Measurements from ENCODE around the gene WDR73. TPM values are rescaled to one million over a fixed set of nuclear protein-coding genes. Genes with fewer than 3 reads are reported as not detected.

WDR73 gene
- total and polyA plus RNA-seq, 9 of the 15 experiments (the other 6 are each of a cell fraction or from before 2014, with no cell fraction given), result 9.2 to 25.4 (median 21.7) TPM

DNA sequence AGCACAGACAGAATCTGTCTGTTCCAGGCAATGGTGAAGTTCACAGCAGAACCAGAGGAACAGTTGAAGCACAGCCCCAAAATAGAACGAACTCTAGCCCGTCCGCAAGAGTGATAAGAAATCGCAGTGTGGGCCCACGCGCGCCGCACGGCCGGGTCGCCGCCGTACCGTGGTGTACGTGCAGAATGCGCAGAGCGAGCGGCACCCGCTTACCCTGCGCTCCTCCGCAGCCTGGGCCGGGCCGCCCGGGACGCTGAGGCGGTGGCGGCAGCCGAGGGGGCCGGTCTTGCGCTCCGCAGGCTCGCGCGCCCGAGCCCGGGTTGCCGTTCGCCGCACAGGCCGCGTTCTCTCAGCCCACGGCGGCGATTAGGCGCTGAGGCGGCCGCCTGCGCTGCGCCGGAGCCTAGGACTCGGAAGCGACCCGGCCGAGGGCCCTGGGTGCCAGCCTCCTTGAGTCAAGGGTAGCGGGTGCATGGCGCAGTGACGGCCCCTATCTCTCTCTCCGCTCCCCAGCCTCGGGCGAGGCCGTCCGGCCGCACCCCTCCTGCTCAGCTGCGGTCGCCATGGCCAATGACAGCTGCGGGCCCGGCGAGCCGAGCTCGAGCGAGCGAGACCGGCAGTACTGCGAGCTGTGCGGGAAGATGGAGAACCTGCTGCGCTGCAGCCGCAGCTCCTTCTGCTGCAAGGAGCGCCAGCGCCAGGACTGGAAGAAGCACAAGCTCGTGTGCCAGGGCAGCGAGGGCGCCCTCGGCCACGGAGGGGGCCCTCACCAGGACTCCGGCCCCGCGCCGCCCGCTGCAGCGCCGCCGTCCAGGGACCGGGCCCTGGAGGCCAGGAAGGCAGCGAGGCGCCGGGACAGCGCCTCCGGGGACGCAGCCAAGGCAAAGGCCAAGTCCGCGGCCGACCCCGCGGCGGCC lies 20.5 kb downstream of the WDR73 start (continued):
- TF ChIP-seq, protein P1, sequence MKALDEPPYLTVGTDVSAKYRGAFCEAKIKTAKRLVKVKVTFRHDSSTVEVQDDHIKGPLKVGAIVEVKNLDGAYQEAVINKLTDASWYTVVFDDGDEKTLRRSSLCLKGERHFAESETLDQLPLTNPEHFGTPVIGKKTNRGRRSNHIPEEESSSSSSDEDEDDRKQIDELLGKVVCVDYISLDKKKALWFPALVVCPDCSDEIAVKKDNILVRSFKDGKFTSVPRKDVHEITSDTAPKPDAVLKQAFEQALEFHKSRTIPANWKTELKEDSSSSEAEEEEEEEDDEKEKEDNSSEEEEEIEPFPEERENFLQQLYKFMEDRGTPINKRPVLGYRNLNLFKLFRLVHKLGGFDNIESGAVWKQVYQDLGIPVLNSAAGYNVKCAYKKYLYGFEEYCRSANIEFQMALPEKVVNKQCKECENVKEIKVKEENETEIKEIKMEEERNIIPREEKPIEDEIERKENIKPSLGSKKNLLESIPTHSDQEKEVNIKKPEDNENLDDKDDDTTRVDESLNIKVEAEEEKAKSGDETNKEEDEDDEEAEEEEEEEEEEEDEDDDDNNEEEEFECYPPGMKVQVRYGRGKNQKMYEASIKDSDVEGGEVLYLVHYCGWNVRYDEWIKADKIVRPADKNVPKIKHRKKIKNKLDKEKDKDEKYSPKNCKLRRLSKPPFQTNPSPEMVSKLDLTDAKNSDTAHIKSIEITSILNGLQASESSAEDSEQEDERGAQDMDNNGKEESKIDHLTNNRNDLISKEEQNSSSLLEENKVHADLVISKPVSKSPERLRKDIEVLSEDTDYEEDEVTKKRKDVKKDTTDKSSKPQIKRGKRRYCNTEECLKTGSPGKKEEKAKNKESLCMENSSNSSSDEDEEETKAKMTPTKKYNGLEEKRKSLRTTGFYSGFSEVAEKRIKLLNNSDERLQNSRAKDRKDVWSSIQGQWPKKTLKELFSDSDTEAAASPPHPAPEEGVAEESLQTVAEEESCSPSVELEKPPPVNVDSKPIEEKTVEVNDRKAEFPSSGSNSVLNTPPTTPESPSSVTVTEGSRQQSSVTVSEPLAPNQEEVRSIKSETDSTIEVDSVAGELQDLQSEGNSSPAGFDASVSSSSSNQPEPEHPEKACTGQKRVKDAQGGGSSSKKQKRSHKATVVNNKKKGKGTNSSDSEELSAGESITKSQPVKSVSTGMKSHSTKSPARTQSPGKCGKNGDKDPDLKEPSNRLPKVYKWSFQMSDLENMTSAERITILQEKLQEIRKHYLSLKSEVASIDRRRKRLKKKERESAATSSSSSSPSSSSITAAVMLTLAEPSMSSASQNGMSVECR (CRISPR knock-in tag; IDR thresholded peaks at IDR 0.05), result peak; percentile 78
- TF ChIP-seq, protein P2, sequence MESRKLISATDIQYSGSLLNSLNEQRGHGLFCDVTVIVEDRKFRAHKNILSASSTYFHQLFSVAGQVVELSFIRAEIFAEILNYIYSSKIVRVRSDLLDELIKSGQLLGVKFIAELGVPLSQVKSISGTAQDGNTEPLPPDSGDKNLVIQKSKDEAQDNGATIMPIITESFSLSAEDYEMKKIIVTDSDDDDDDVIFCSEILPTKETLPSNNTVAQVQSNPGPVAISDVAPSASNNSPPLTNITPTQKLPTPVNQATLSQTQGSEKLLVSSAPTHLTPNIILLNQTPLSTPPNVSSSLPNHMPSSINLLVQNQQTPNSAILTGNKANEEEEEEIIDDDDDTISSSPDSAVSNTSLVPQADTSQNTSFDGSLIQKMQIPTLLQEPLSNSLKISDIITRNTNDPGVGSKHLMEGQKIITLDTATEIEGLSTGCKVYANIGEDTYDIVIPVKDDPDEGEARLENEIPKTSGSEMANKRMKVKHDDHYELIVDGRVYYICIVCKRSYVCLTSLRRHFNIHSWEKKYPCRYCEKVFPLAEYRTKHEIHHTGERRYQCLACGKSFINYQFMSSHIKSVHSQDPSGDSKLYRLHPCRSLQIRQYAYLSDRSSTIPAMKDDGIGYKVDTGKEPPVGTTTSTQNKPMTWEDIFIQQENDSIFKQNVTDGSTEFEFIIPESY (CRISPR knock-in tag; IDR thresholded peaks at IDR 0.05), result peak; percentile 23; the same call in 1 of the 2 replicates
- TF ChIP-seq NONO (IDR thresholded peaks at IDR 0.05; ENCODE audit: low read depth in 2 of 2, low read length in 1 of 2) (peak in 1 of 2 experiments; percentile 44; a peak in 2 of 4 replicates), HMG20B (CRISPR knock-in tag; IDR thresholded peaks at IDR 0.05) (no peak), SMAD1 (IDR thresholded peaks at IDR 0.05; ENCODE audit: low read depth, low read length, partially characterized antibody) (no peak), RAD21 (CRISPR knock-in tag; conservative IDR thresholded peaks at IDR 0.05 in 1 of 2, IDR thresholded peaks at IDR 0.05 in 1 of 2) (no peak), L3MBTL2 (IDR thresholded peaks at IDR 0.05) (peak; percentile 30; the same call in 1 of the 2 replicates), TEAD4 (IDR thresholded peaks at IDR 0.05; ENCODE audit: low read length) (peak; percentile 6; the same call in 1 of the 2 replicates), TEAD4 (CRISPR knock-in tag; IDR thresholded peaks at IDR 0.05; ENCODE audit: borderline replicate concordance) (no peak), HNRNPL (IDR thresholded peaks at IDR 0.05; ENCODE audit: low read depth, low read length) (peak; percentile 36; the same call in 1 of the 2 replicates), POLR2AphosphoS2 (IDR thresholded peaks at IDR 0.05; ENCODE audit: low read length) (no peak), COPS2 (conservative IDR thresholded peaks at IDR 0.05) (no peak), HMG20A (CRISPR knock-in tag; conservative IDR thresholded peaks at IDR 0.05) (no peak), HNRNPH1 (optimal IDR thresholded peaks at IDR 0.05; ENCODE audit: low read depth, low read length) (no peak), SIN3B (IDR thresholded peaks at IDR 0.05; ENCODE audit: low read depth) (no peak), ZBTB17 (CRISPR knock-in tag; IDR thresholded peaks at IDR 0.05) (0 out of 2 replicates have a peak, but pooled peaks have one; percentile 52), ATF2 (CRISPR knock-in tag; IDR thresholded peaks at IDR 0.05) (0 out of 2 replicates have a peak, but pooled peaks have one; percentile 45), GABPB1 (CRISPR knock-in tag; IDR thresholded peaks at IDR 0.05) (peak; percentile 37; the same call in 1 of the 2 replicates), DACH1 (IDR thresholded peaks at IDR 0.05; ENCODE audit: partially characterized antibody) (peak; percentile 54), ZNF133 (CRISPR knock-in tag; IDR thresholded peaks at IDR 0.05) (no peak)
